ENCODE data around the gene WDR90. TPM values are rescaled to one million over a fixed set of nuclear protein-coding genes. Genes with fewer than 3 reads are reported as not detected.

WDR90 gene
- total and polyA plus RNA-seq, 2 of the 13 experiments (the other 11 are each of a cell fraction or from before 2014, with no cell fraction given), result 14.9 to 28.9 TPM

DNA sequence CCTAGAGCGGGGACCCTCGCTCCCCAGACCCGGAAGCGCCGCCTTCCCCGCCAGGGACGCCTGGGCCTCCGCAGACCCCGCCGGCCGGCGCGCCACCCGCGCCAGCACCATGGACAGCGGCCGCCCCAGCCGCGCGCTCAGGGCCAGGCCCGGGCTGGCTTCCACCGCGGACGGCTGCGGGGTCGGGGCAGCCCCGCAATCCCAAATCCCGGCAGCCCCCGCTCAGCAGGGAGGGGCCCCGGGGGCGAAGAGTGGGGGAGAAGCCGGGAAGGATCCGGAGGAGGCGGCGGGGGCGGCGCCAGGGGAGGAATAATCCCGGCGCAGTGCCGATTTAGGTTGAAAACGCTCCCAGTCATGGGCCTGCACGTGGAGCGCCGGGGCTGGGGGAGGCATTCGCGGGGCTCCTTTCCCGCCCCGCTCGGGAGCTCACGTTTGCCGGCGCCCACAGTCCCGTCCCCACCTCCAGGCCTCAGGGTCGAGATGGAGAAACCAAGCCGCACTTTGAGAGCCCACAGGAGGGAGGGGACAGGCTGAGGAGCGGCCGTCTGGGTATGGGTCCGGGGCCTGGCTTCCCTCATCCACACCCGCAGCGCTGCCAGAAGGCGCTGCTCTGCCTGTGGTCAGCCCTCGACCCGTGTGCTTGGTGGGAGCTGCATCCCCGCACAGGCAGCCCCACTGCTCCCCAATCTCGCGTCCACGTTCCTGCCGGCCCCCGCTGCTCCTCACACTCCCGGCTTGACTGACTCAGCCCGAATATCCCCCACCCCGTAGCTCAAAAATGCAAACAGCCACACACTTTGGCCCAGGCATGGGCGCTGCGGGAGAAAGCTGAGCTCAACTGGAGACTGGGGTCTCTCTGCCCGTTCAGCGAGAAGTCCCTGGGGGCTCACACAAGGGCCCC, 51.8 kb downstream of the WDR90 start (continued):
- TF ChIP-seq ZNF720 (CRISPR knock-in tag; IDR thresholded peaks at IDR 0.05), result no peak
- no peak for TF ChIP-seq GPN1 (CRISPR knock-in tag; IDR thresholded peaks at IDR 0.05; ENCODE audit: borderline replicate concordance)
- TF ChIP-seq MNT (IDR thresholded peaks at IDR 0.05), result no peak
- TF ChIP-seq DMTF1 (CRISPR knock-in tag; IDR thresholded peaks at IDR 0.05), result no peak
- TF ChIP-seq DRAP1 (CRISPR knock-in tag; IDR thresholded peaks at IDR 0.05), result no peak
- TF ChIP-seq MXD1 (CRISPR knock-in tag; IDR thresholded peaks at IDR 0.05), result peak; percentile 65; the same call in 1 of the 2 replicates
- TF ChIP-seq HOXA3 (CRISPR knock-in tag; IDR thresholded peaks at IDR 0.05), result peak; percentile 60
- no peak for TF ChIP-seq USF2 (IDR thresholded peaks at IDR 0.05; ENCODE audit: low read depth, low read length)
- no peak for TF ChIP-seq USF2 (CRISPR knock-in tag; IDR thresholded peaks at IDR 0.05; ENCODE audit: borderline replicate concordance)
- TF ChIP-seq STAG1 (CRISPR knock-in tag; IDR thresholded peaks at IDR 0.05), result no peak
- TF ChIP-seq JARID2 (CRISPR knock-in tag; IDR thresholded peaks at IDR 0.05; ENCODE audit: insufficient replicate concordance), result no peak
- TF ChIP-seq, protein P1, sequence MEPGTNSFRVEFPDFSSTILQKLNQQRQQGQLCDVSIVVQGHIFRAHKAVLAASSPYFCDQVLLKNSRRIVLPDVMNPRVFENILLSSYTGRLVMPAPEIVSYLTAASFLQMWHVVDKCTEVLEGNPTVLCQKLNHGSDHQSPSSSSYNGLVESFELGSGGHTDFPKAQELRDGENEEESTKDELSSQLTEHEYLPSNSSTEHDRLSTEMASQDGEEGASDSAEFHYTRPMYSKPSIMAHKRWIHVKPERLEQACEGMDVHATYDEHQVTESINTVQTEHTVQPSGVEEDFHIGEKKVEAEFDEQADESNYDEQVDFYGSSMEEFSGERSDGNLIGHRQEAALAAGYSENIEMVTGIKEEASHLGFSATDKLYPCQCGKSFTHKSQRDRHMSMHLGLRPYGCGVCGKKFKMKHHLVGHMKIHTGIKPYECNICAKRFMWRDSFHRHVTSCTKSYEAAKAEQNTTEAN (CRISPR knock-in tag; conservative IDR thresholded peaks at IDR 0.05), result peak; percentile 89
- TF ChIP-seq TOPORS (CRISPR knock-in tag; IDR thresholded peaks at IDR 0.05), result 0 out of 2 replicates have a peak, but pooled peaks have one; percentile 64
- TF ChIP-seq ZNF790 (CRISPR knock-in tag; IDR thresholded peaks at IDR 0.05; ENCODE audit: borderline replicate concordance), result peak; percentile 58; the same call in 1 of the 2 replicates
- TF ChIP-seq, protein P2, sequence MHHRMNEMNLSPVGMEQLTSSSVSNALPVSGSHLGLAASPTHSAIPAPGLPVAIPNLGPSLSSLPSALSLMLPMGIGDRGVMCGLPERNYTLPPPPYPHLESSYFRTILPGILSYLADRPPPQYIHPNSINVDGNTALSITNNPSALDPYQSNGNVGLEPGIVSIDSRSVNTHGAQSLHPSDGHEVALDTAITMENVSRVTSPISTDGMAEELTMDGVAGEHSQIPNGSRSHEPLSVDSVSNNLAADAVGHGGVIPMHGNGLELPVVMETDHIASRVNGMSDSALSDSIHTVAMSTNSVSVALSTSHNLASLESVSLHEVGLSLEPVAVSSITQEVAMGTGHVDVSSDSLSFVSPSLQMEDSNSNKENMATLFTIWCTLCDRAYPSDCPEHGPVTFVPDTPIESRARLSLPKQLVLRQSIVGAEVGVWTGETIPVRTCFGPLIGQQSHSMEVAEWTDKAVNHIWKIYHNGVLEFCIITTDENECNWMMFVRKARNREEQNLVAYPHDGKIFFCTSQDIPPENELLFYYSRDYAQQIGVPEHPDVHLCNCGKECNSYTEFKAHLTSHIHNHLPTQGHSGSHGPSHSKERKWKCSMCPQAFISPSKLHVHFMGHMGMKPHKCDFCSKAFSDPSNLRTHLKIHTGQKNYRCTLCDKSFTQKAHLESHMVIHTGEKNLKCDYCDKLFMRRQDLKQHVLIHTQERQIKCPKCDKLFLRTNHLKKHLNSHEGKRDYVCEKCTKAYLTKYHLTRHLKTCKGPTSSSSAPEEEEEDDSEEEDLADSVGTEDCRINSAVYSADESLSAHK (CRISPR knock-in tag; IDR thresholded peaks at IDR 0.05; ENCODE audit: borderline replicate concordance), result no peak
- TF ChIP-seq SAP130 (CRISPR knock-in tag; IDR thresholded peaks at IDR 0.05; ENCODE audit: low read depth), result peak; percentile 63
- no peak for TF ChIP-seq GZF1 (CRISPR knock-in tag; IDR thresholded peaks at IDR 0.05)
